Gastroesophageal sphincter (tissue), 3 donors: Measurements from ENCODE around the gene ALDH16A1.

Source experiments
- EP300 ChIP-seq: sonication (generic); formaldehyde crosslinking; IDR thresholded peaks from one replicate; pipeline ENCODE4 v1.6.1; 2017; ENCODE audit warnings: antibody characterized with exemption, mild to moderate bottlenecking
- POLR2A ChIP-seq, 2 donors: fragments of 450-650 bp; IDR thresholded peaks; one replicate each; pipeline ENCODE4 v1.6.1; 2017; ENCODE audit warnings: antibody characterized with exemption in 2 of 2, mild to moderate bottlenecking in 2 of 2, moderate library complexity in 1 of 2
- POLR2AphosphoS5 ChIP-seq: sonication (generic); formaldehyde crosslinking; IDR thresholded peaks from one replicate; pipeline ENCODE4 v1.6.1; 2017; ENCODE audit warnings: antibody characterized with exemption
- TF ChIP-seq, protein P1 (sequence below), 4 experiments: fragments of 200-600 bp in 2 of 4; fragments of 450-650 bp in 2 of 4; sonication (generic) in 1 of 4; IDR thresholded peaks; one replicate each; pipeline ENCODE4 v1.5.1; 2017 to 2019; ENCODE audit warnings: antibody characterized with exemption in 4 of 4, mild to moderate bottlenecking in 2 of 4, moderate library complexity in 2 of 4

- TF ChIP-seq, protein P1, sequence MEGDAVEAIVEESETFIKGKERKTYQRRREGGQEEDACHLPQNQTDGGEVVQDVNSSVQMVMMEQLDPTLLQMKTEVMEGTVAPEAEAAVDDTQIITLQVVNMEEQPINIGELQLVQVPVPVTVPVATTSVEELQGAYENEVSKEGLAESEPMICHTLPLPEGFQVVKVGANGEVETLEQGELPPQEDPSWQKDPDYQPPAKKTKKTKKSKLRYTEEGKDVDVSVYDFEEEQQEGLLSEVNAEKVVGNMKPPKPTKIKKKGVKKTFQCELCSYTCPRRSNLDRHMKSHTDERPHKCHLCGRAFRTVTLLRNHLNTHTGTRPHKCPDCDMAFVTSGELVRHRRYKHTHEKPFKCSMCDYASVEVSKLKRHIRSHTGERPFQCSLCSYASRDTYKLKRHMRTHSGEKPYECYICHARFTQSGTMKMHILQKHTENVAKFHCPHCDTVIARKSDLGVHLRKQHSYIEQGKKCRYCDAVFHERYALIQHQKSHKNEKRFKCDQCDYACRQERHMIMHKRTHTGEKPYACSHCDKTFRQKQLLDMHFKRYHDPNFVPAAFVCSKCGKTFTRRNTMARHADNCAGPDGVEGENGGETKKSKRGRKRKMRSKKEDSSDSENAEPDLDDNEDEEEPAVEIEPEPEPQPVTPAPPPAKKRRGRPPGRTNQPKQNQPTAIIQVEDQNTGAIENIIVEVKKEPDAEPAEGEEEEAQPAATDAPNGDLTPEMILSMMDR (IDR thresholded peaks at IDR 0.05) = no peak
- no peak for TF ChIP-seq POLR2A (IDR thresholded peaks at IDR 0.05)
- TF ChIP-seq EP300 = no peak
- TF ChIP-seq POLR2AphosphoS5 = no peak
Observed at GRCh38 chr19:49472936-49473335, 19.9 kb downstream of the ALDH16A1 start.
